Measurements from ENCODE around the gene CNOT2.

The CNOT2 gene, protein sequence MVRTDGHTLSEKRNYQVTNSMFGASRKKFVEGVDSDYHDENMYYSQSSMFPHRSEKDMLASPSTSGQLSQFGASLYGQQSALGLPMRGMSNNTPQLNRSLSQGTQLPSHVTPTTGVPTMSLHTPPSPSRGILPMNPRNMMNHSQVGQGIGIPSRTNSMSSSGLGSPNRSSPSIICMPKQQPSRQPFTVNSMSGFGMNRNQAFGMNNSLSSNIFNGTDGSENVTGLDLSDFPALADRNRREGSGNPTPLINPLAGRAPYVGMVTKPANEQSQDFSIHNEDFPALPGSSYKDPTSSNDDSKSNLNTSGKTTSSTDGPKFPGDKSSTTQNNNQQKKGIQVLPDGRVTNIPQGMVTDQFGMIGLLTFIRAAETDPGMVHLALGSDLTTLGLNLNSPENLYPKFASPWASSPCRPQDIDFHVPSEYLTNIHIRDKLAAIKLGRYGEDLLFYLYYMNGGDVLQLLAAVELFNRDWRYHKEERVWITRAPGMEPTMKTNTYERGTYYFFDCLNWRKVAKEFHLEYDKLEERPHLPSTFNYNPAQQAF

DNA sequence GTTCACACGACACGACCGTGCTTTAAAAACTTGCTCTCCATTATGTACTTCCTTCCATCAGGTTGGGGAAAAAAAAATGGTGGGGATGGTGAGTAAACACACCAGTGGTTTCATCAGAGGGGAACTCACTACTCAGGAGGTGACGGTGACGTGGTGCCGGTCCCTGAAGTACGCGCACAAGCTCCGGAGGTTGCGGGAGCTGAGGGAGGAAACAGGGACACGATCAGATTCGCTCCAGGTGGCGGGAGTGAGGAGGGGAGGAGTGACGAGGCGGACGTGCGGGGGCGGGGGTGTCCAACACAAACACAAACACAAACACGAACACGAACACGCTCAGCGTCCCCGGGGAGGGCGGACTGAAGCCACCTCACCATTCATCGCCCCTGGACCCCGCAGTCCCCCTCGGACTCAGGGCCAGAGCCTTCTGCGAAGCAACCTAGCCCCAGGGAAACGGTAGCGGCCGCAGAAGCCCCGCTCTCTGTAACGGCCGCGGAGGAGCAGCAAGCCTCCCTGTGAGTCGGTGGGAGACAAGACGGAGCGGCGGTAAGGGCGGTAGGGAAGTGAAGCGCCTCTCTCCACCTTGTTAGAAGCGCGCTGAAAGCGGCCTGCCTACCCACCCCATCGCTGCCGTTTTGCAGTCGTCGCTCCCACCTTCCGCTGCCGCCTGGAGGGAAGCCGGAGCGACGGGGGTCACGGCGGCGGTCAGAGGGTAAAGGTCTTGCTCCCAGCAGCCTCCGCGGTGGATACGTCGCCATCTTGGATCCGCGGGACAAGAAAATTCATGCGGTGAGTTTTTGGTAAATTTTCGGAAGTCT lies at the start of gene CNOT2:
CNOT2 (plus strand) TSS at position 739 of the 815 bp plus-strand sequence. CDS start 34,794 bp downstream, outside the sequence.
- peak within 1 kb of the TSS; percentile 91 for H3K27ac ChIP-seq
- TF ChIP-seq, protein P1, sequence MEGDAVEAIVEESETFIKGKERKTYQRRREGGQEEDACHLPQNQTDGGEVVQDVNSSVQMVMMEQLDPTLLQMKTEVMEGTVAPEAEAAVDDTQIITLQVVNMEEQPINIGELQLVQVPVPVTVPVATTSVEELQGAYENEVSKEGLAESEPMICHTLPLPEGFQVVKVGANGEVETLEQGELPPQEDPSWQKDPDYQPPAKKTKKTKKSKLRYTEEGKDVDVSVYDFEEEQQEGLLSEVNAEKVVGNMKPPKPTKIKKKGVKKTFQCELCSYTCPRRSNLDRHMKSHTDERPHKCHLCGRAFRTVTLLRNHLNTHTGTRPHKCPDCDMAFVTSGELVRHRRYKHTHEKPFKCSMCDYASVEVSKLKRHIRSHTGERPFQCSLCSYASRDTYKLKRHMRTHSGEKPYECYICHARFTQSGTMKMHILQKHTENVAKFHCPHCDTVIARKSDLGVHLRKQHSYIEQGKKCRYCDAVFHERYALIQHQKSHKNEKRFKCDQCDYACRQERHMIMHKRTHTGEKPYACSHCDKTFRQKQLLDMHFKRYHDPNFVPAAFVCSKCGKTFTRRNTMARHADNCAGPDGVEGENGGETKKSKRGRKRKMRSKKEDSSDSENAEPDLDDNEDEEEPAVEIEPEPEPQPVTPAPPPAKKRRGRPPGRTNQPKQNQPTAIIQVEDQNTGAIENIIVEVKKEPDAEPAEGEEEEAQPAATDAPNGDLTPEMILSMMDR (IDR thresholded peaks at IDR 0.05), result peak; percentile 9; the same call in 1 of the 2 replicates
- no peak for TF ChIP-seq ZFX (IDR thresholded peaks at IDR 0.05; ENCODE audit: borderline replicate concordance)

DNA sequence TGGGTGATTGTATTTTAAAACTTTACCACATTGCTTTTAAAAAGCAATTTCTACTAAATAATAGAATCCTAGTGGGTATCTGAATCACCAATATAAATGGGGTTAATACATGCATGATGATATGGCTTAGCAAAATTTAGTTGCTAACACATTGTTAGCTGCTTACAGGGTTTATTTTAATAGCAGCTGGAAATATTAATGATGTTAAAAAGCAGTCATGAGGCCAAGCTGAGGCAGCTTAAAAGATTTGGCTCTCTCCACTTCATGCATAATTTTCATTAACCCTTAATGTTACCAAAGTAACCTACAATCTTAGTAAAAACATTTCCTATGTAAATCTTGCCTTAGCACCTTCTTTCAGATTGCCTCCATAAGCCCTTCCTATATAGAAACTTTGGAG lies 49.2 kb upstream of the CNOT2 start:
- TF ChIP-seq, protein P1 (IDR thresholded peaks at IDR 0.05), result no peak
- H3K27ac ChIP-seq, result no peak overlapping the region

DNA sequence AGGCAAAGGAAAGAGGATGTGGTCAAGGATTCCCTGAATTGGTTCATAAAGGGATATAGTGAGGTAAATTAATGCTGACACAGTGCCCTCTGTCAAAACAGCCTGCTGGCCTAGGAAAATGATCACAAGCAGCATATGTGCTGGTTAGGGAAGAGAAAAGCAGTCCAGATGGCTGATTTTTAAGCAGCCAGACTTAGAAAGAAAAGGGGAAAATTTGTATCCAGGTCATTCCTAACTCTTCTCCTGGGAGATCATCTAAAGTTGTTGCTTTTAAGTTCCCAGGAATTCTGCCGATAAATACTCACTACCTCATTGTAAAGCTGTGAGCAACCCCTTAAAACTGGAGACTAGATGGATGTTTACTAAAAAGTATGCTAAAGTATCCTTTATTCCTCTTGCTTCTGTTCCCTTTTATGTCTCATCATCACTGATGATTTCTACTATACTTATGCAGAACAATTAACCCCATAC lies 46.4 kb upstream of the CNOT2 start:
- H3K27ac ChIP-seq, result no peak overlapping the region
- no peak for TF ChIP-seq ZFX (IDR thresholded peaks at IDR 0.05; ENCODE audit: borderline replicate concordance)
- TF ChIP-seq, protein P1 (IDR thresholded peaks at IDR 0.05), result no peak

DNA sequence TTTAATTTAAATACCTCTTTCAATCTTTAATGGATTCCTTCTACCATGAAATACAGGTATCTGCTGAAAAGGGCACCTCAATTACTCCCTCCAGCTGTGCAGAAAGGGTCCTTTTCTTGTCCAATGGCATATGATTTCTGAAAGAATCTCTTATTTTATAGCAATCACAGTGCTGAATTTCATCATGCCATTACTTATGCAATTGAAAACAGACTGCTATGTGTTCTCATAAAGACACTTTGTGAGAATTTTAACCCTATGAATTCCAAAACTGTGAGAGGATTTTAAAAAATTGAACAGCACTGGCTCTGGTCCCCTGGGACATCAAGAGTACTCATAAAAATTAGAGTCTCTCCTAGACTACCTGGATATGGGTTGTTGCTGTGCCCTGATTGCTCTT lies 45.9 kb upstream of the CNOT2 start:
- H3K27ac ChIP-seq, result no peak overlapping the region
- TF ChIP-seq, protein P1 (IDR thresholded peaks at IDR 0.05), result no peak
- no peak for TF ChIP-seq ZFX (IDR thresholded peaks at IDR 0.05; ENCODE audit: borderline replicate concordance)

DNA sequence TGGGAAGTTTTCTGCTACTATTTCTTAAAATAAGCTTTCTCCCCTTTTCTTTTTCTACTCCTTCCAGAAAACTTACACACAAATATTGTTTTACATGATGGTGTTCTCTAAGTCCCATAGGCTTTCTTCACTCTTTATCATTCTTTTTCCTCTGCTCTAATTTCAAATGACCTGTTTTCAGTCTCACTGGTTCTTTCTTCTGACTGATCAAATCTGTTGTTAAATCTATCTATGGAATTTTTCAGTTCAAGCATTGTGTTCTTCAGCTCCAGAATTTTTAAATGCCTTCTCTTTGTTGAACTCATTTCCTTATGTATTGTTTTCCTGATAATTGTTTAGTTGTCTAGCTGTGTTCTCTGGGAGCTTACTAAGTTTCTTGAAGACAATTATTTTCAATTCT lies 29.5 kb upstream of the CNOT2 start:
- H3K27ac ChIP-seq, result no peak overlapping the region
- TF ChIP-seq, protein P1 (IDR thresholded peaks at IDR 0.05), result no peak
- no peak for TF ChIP-seq ZFX (IDR thresholded peaks at IDR 0.05; ENCODE audit: borderline replicate concordance)

DNA sequence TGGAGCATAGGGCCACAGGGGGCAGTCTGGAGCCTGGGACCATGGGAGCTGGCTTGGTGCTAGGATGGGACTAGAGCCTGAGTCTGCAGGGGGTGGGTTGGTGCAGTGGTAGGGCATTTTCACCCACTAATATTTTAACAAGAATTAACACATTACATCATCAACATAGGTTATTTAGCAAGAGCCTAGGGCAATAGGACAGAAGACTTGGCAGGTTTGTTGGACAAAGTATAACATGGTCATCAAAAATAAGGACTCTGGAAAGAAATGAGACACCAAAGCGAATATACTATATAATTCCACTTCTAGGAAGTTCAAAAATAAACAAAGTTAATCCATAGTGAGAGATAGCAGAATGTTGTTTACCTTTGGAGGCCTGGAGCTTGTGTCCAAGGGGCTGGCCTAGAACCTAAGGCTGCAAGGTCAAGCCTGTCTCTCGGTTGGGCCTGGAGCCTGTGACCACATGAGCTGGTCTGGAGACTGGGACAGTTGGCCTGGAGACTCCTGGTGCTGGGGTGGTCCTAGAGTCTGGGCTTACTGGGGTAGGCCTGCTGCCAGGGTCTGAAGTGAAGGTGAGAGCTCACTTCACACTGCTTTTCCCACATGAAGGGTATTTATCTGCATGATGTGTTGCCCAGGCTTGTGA lies 28.1 kb upstream of the CNOT2 start:
- no peak for TF ChIP-seq ZFX (IDR thresholded peaks at IDR 0.05; ENCODE audit: borderline replicate concordance)
- TF ChIP-seq, protein P1 (IDR thresholded peaks at IDR 0.05), result no peak
- no peak overlapping the region for H3K27ac ChIP-seq
